Measurements from ENCODE around the gene SENP7. TPM values are rescaled to one million over a fixed set of nuclear protein-coding genes. Genes with fewer than 3 reads are reported as not detected.

Gene SENP7
- 1.8 to 2.5 TPM (median 2.0 TPM) in 5 replicates for total RNA-seq (2022; extraction: Qiagen RNA extraction)

GRCh38 chr3:101512646-101513418 is at the start of gene SENP7:
SENP7 (minus strand) TSS chr3:101513212; CDS start chr3:101513130, 82 bp downstream.

GRCh38 chr3:101561630-101562328 is 48.8 kb upstream of the SENP7 start, which contains the start of gene TRMT10C:
TRMT10C (plus strand) TSS chr3:101561868; CDS start chr3:101564782, 2,914 bp downstream.

GRCh38 chr3:101320475-101320874 is 192.5 kb downstream of the SENP7 start, which contains the start of gene IMPG2:
IMPG2 (minus strand) TSS chr3:101320575; CDS start chr3:101320372, 203 bp downstream.

Other genes starting within 250 kb of the SENP7 start
- 0.01 to 0.02 TPM (median 0.01 TPM) in 3 of 5 replicates, not detected in the others for gene IMPG2, start 192.6 kb downstream of the SENP7 start, total RNA-seq (2022; extraction: Qiagen RNA extraction)
- 30.6 to 33.3 TPM (median 31.7 TPM) in 5 replicates for gene TRMT10C, start 48.7 kb upstream of the SENP7 start, total RNA-seq (2022; extraction: Qiagen RNA extraction)
- 89.7 to 111 TPM (median 100 TPM) in 5 replicates for gene PCNP, start 61.0 kb upstream of the SENP7 start, total RNA-seq (2022; extraction: Qiagen RNA extraction)
- gene ZBTB11, start 163.9 kb upstream of the SENP7 start, total RNA-seq (2022; extraction: Qiagen RNA extraction), result 9.1 to 10.4 TPM (median 9.7 TPM) in 5 replicates
- 1,575 to 2,046 TPM (median 1,613 TPM) in 5 replicates for gene RPL24, start 173.5 kb upstream of the SENP7 start, total RNA-seq (2022; extraction: Qiagen RNA extraction)
- gene CEP97, start 211.4 kb upstream of the SENP7 start, total RNA-seq (2022; extraction: Qiagen RNA extraction), result 3.3 to 6.3 TPM (median 4.5 TPM) in 5 replicates

All from A549 treated with AZD2906 at 1 μM for 4 hours (cell line).